Fibroblast of peridontal ligament (primary cell): Measurements from ENCODE around the gene POTEI.
"Not testable (repeated sequence)": the region's sequence is repeated elsewhere in the genome, so short reads cannot be mapped to it uniquely, and the experiment has no call there.

Experiments used
- DNase-seq: peaks from one replicate; pipeline ENCODE4 v3.0.0-alpha.2; 2010; ENCODE audit errors: extremely low read depth

Gene POTEI

DNA sequence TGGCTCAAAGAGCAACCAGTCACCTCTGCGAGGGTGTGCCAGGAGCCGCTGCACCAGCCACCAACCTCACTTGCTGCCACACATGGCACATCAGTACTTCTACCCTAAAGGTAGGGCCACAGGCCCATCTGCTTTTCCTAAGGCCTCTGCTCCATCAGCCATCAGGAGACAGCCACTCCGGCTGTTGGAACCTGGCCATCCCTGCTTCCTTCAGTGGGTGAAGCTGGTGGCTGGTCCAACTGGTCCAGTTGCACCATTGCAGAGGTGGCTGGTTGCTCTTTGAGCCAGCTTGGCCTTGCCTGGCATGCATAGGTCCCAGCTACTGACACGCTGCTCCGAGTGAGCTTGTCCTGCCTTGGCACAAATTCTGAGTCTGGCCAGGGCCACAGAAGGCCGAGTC is 53.7 kb downstream of the POTEI start:
- DNase-seq: not testable (repeated sequence)

DNA sequence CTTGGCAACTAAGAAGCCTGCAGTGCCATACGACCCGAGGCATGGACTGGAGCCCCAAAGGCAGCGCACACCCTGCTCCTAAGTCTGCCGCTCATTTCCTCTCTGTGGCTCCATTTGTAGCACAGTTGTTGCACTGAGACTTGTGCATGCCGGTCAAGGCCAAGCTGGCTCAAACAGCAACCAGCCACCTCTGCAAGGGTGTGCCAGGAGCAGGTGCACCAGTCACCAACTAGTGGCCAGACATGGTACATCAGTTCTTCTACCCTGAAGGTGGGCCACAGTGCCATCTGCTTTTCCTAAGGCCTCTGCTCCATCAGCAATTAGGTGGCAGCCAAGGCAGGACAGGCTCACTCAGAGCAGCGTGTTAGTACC is 54.4 kb downstream of the POTEI start:
- DNase-seq: not testable (repeated sequence)

DNA sequence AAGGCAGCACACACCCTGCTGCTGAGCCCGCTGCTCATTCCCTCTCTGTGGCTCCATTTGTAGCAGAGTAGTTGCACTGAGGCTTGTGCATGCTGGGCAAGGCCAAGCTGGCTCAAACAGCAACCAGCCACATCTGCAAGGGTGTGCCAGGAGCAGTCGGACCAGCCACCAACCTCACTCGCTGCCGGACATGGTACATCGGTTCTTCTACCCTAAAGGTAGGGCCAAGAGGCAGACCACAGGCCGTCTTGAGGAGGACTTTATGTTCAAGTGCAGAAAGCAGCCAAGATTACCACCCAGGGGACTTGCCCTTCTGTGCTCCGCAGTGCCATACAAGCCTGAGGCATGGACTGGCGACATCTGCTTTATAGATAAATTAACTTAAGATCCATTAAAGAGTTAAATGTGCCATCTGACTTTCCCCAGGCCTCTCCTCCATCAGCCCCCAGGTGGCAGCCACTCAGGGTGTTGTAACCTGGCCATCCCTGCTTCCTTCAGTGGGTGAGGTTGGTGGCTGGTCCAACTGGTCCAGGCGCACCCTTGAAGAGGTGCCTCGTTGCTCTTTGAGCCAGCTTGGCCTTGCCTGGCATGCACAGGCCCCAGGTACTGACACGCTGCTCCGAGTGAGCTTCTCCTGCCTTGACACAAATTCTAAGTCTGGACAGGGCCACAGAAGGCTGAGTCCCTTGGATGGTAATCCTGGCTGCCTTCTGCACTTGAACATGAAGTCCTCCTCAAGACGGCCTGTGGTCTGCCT is 55.0 kb downstream of the POTEI start:
- not testable (repeated sequence) for DNase-seq

DNA sequence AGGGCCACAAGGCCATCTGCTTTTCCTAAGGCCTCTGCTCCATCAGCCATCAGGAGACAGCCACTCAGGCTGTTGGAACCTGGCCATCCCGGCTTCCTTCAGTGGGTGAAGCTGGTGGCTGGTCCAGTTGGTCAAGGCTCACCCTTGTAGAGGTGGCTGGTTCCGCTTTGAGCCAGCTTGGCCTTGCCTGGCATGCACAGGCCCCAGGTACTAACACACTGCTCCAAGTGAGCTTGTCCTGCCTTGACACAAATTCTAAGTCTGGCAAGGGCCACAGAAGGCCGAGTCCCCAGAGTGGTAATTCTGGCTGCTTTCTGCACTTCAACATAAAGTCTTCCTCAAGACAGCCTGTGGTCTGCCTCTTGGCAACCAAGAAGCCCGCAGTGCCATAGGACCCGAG is 56.2 kb downstream of the POTEI start:
- not testable (repeated sequence) for DNase-seq

DNA sequence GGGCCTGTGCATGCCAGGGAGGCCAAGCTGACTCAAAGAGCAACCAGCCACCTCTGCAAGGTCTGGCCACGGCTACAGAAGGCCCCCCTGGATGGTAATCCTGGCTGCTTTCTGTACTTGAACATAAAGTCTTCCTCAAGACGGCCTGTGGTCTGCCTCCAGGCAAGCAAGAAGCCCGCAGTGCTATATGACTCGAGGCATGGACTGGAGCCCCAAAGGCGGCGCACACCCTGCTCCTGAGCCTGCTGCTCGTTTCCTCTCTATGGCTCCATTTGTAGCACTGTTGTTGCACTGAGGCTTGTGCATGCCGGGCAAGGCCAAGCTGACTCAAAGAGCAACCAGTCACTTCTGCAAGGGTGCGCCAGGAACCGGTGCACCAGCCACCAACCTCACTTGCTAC is 57.3 kb downstream of the POTEI start:
- not testable (repeated sequence) for DNase-seq

DNA sequence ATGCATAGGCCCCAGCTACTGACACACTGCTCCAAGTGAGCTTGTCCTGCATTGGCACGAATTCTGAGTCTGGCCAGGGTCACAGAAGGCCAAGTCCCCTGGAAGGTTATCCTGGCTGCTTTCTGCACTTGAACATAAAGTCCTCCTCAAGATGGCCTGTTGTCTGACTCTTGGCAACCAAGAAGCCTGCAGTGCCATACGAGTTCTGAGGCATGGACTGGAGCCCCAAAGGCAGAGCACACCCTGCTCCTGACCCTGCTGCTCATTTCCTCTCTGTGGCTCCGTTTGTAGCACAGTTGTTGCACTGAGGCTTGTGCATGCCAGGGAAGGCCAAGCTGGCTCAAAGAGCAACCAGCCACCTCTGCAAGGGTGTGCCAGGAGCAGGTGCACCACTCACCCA is 57.9 kb downstream of the POTEI start:
- DNase-seq: not testable (repeated sequence)

DNA sequence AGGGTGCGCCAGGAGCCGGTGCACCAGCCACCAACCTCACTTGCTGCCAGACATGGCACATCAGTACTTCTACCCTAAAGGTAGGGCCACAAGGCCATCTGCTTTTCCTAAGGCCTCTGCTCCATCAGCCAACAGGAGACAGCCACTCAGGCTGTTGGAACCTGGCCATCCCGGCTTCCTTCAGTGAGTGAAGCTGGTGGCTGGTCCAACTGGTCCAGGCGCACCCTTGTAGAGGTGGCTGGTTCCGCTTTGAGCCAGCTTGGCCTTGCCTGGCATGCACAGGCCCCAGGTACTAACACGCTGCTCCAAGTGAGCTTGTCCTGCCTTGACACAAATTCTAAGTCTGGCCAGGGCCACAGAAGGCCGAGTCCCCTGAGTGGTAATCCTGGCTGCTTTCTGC is 58.8 kb downstream of the POTEI start:
- not testable (repeated sequence) for DNase-seq

DNA sequence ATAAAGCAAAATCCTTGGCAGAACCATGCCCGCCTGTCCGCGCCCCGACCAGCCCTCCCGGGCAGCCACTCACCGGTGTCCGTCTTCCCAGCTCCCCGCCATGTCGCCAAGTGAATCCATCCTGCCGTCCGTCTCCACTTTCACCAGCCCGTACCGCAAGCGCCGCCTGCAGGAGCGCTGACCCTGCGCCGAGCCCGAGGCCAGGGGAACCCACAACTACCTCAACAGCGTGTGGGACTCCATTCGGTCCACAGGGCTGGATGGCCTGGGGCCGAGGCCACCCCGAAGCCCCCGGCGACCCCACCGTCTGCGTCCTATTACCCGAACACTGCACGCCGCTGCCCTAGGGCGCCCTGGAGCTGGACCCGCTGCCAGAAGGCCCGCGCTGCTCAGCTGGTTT is 81.5 kb downstream of the POTEI start:
- peak; percentile 2 for DNase-seq

DNA sequence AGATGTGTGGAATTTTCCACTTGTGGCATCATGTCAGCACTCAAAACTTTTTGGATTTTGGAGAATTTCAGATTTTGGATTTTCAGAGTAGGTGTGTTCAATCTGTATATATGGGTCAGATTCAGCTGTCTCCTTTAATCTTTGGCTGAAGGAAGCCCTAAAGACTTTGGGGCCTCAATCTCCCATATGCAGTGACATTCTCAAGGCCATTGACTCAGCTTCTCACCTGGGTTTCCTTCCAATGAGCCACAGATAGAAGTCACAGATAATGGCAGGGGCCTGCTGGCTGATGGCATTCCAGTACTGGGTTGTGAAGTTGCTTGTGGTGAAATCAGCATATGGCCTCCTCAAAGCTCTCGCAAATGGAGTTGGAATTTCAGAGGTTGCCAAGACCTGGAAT is 90.3 kb downstream of the POTEI start:
- not testable (repeated sequence) for DNase-seq

DNA sequence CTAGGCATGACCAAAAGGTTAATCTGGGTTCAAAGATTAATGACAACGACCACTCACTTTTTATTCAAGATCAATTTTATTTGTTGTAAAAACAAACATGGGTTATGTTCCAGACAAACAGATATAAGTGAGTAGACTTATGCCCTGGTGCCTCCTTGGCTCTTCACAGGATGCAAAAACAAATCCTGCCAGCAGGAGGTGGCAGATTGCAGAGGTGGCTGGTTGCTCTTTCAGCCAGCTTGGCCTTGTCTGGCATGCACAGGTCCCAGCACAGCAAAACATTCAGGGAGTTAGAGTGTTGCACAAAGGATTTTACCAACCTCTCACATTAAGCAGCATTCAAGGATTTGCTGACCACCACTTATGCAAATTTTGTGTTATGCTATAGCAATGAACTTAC is 92.4 kb downstream of the POTEI start:
- not testable (repeated sequence) for DNase-seq
